Measurements from ENCODE around the gene ITPR3.

DNA sequence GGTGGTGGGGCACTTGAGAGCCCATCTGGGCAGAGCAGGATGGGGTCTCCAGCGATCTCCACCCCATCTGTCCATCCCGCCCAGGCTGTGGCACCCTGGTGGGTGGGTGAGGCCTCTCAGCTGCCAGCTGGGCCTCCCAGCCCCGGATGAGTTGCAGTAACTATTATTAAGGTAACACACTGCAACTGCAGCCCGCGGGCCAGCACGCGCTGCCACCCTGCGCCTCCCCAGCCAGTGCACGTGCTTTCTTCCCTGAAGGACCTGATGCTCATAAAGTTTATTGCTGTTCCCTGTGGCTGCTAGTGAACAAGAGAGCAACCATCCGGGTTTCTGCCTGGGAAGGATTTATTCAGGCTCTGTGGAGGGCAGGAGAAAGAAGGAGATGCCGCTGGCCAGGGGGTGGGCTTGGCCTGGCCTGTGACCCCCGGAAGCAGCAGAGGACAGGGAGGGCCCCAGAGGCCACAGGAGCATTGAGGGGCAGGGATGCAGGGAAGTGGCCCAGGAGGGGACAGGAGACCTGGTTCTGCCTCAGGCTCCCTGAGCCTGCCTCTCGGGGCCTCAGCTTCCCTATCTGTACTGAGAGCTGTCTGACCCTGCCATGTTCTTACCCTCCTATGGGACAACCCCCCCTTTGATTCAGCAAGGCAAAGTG is 123.9 kb downstream of the ITPR3 start:
- TF ChIP-seq CTCF (IDR thresholded peaks at IDR 0.05) (no peak), POLR2A (IDR thresholded peaks at IDR 0.05) (no peak)

Data from transverse colon (tissue), 3 donors.